Fibroblast of lung (primary cell): Measurements from ENCODE around the gene PDGFC. TPM values are rescaled to one million over a fixed set of nuclear protein-coding genes. Genes with fewer than 3 reads are reported as not detected.
A peak's percentile ranks its signal among the peaks of the same experiment; 100 is the strongest.

Experiments used
- DNase-seq, 2 donors: peaks; one replicate each; pipeline versions ENCODE4 v3.0.0 to v3.0.0-alpha.2; 2010; ENCODE audit warnings: low read depth in 2 of 2
- H2AFZ ChIP-seq: 2 replicates; pipeline ENCODE4 v1.5.1; 2012; ENCODE audit warnings: low read length, control low read depth, inconsistent platforms
- H3K27ac ChIP-seq: 2 replicates; pipeline ENCODE4 v1.5.1; 2011; ENCODE audit warnings: low read length, control low read depth; ENCODE audit not compliant: insufficient read depth
- H3K27me3 ChIP-seq: 2 replicates; pipeline ENCODE4 v1.5.1; 2011; ENCODE audit warnings: mild to moderate bottlenecking, low read length; ENCODE audit not compliant: control insufficient read depth, insufficient read depth
- H3K36me3 ChIP-seq: 2 replicates; pipeline ENCODE4 v1.5.1; 2011; ENCODE audit warnings: low read length; ENCODE audit not compliant: control insufficient read depth, insufficient read depth
- H3K4me1 ChIP-seq: 2 replicates; pipeline ENCODE4 v1.5.1; 2011; ENCODE audit warnings: low read length; ENCODE audit not compliant: control insufficient read depth, insufficient read depth; ENCODE audit errors: extremely low read depth
- H3K4me2 ChIP-seq: 2 replicates; pipeline ENCODE4 v1.5.1; 2011; ENCODE audit warnings: low read length, control low read depth; ENCODE audit not compliant: insufficient read depth; ENCODE audit errors: extremely low read depth
- H3K4me3 ChIP-seq, 4 experiments: fragments of 200-600 bp in 1 of 4; sonication (generic) in 1 of 4; replicated peaks in 1 of 4; 2 replicates each; pipeline ENCODE4 v1.5.1; 2011 to 2016; ENCODE audit warnings: low read length in 4 of 4, low read depth in 3 of 4, mild to moderate bottlenecking in 3 of 4, control low read depth in 2 of 4, inconsistent platforms in 1 of 4, mixed read lengths in 1 of 4; ENCODE audit not compliant: insufficient read depth in 1 of 4; ENCODE audit errors: control extremely low read depth in 1 of 4
- H3K79me2 ChIP-seq: 2 replicates; pipeline ENCODE4 v1.5.1; 2012; ENCODE audit warnings: mild to moderate bottlenecking, low read length, inconsistent platforms; ENCODE audit not compliant: control insufficient read depth, insufficient read depth
- H3K9ac ChIP-seq: 2 replicates; pipeline ENCODE4 v1.5.1; 2011; ENCODE audit warnings: mild to moderate bottlenecking, low read length, control low read depth; ENCODE audit not compliant: insufficient read depth
- H3K9me3 ChIP-seq: 2 replicates; pipeline ENCODE4 v1.5.1; 2012; ENCODE audit warnings: low read depth, low read length; ENCODE audit not compliant: control insufficient read depth, insufficient read depth
- H4K20me1 ChIP-seq: 2 replicates; pipeline ENCODE4 v1.5.1; 2011; ENCODE audit warnings: low read length; ENCODE audit not compliant: control insufficient read depth, insufficient read depth; ENCODE audit errors: extremely low read depth
- CTCF ChIP-seq, 2 donors: IDR thresholded peaks in 1 of 2; conservative IDR thresholded peaks in 1 of 2; 1 replicate in 1 of 2; 2 replicates in 1 of 2; pipeline ENCODE4 v1.5.1; 2011 to 2012; ENCODE audit warnings: low read length in 2 of 2, control low read depth in 1 of 2, inconsistent platforms in 1 of 2, low read depth in 1 of 2, mild to moderate bottlenecking in 1 of 2
- EZH2 ChIP-seq: IDR thresholded peaks from 2 replicates; pipeline ENCODE4 v1.5.1; 2012; ENCODE audit warnings: low read length, control low read depth, mild to moderate bottlenecking; ENCODE audit errors: missing control alignments
- polyA plus RNA-seq, 2 donors: library from polyadenylated mRNA; depleted of rRNA in 1 of 2; stranded (reverse) in 1 of 2; unstranded in 1 of 2; fragments of >200 nt; gene quantifications; 2 replicates each; pipeline ENCODE4 v1.2.1, GENCODE V29; 2011 to 2012; ENCODE audit warnings: missing spikeins in 1 of 2
- total RNA-seq: library from RNA; depleted of rRNA; stranded (reverse); fragments of >200 nt; gene quantifications from 2 replicates; pipeline ENCODE4 v1.2.1, GENCODE V29; 2014

PDGFC gene
- total and polyA plus RNA-seq, 2 donors (not counting 1 experiment from before 2014, with no cell fraction given): 43.4 to 103 TPM

- H2AFZ ChIP-seq: no peak overlapping the region
- TF ChIP-seq CTCF (conservative IDR thresholded peaks at IDR 0.05 in 1 of 2, IDR thresholded peaks at IDR 0.05 in 1 of 2; ENCODE audit: low read depth in 1 of 2, low read length in 2 of 2) (no peak), EZH2 (no peak)
- H3K9ac ChIP-seq: no peak overlapping the region
- no peaks in the 10 kb centered on the region for H3K36me3 ChIP-seq
- no peak overlapping the region for H3K27ac ChIP-seq
- no peaks in the 10 kb centered on the region for H3K4me1 ChIP-seq
- peak in 1 of 2 donors; percentile 12 for DNase-seq
- no peak overlapping the region for H3K4me3 ChIP-seq
- H3K4me2 ChIP-seq: no peak overlapping the region
- H4K20me1 ChIP-seq: no peaks in the 10 kb centered on the region
- H3K9me3 ChIP-seq: no peaks in the 10 kb centered on the region
- H3K27me3 ChIP-seq: no peaks in the 10 kb centered on the region
- H3K79me2 ChIP-seq: no peaks in the 10 kb centered on the region
These were observed 133.8 kb downstream of the PDGFC start for GRCh38 chr4:156837625-156838345.

- Histone ChIP-seq H2AFZ (no peak overlapping the region), H4K20me1 (no peaks in the 10 kb centered on the region), H3K27me3 (no peaks in the 10 kb centered on the region), H3K36me3 (no peaks in the 10 kb centered on the region), H3K9me3 (no peaks in the 10 kb centered on the region), H3K4me2 (no peak overlapping the region), H3K9ac (no peak overlapping the region), H3K79me2 (peaks cover 8% of the 10 kb centered on the region), H3K27ac (no peak overlapping the region), H3K4me1 (peaks cover 2% of the 10 kb centered on the region), H3K4me3 (no peak overlapping the region)
- DNase-seq: peak; percentile 36 to 55
- no peak for TF ChIP-seq EZH2
- no peak for TF ChIP-seq CTCF (conservative IDR thresholded peaks at IDR 0.05 in 1 of 2, IDR thresholded peaks at IDR 0.05 in 1 of 2; ENCODE audit: low read depth in 1 of 2, low read length in 2 of 2)
These were observed 138.7 kb downstream of the PDGFC start for GRCh38 chr4:156832886-156833285.

GRCh38 chr4:156830351-156830750 lies 141.2 kb downstream of the PDGFC start:
- Histone ChIP-seq H3K4me3 (no peak overlapping the region), H3K4me2 (no peak overlapping the region), H3K9me3 (no peaks in the 10 kb centered on the region), H4K20me1 (no peaks in the 10 kb centered on the region), H3K36me3 (no peaks in the 10 kb centered on the region), H3K27ac (no peak overlapping the region), H3K79me2 (peaks cover 16% of the 10 kb centered on the region), H3K4me1 (peaks cover 2% of the 10 kb centered on the region), H3K9ac (no peak overlapping the region), H3K27me3 (no peaks in the 10 kb centered on the region), H2AFZ (no peak overlapping the region)
- TF ChIP-seq CTCF (conservative IDR thresholded peaks at IDR 0.05 in 1 of 2, IDR thresholded peaks at IDR 0.05 in 1 of 2; ENCODE audit: low read depth in 1 of 2, low read length in 2 of 2): no peak
- TF ChIP-seq EZH2: no peak
- DNase-seq: peak; percentile 60 to 89
